ENCODE results near the gene SPOPL.
A peak's percentile ranks its signal among the peaks of the same experiment; 100 is the strongest.
"Not testable (repeated sequence)": the region's sequence is repeated elsewhere in the genome, so short reads cannot be mapped to it uniquely, and the experiment has no call there.

The SPOPL gene

GRCh38 chr2:138501425-138502254 lies at the start of gene SPOPL:
SPOPL (plus strand) TSS chr2:138501770; CDS start chr2:138550217, 48,447 bp downstream.
- peak; percentile 86 for DNase-seq

- DNase-seq = no peak
Observed at GRCh38 chr2:138452324-138452723, 49.2 kb upstream of the SPOPL start.

GRCh38 chr2:138453815-138454214 lies 47.8 kb upstream of the SPOPL start:
- no peak for DNase-seq

GRCh38 chr2:138454761-138455160 lies 46.8 kb upstream of the SPOPL start:
- no peak for DNase-seq

- DNase-seq = no peak
Observed at GRCh38 chr2:138455275-138455674, 46.3 kb upstream of the SPOPL start.

GRCh38 chr2:138455691-138456090 lies 45.9 kb upstream of the SPOPL start:
- no peak for DNase-seq

- DNase-seq = not testable (repeated sequence)
Observed at GRCh38 chr2:138462689-138463088, 38.9 kb upstream of the SPOPL start.

- no peak for DNase-seq
Observed at GRCh38 chr2:138468617-138469016, 33.0 kb upstream of the SPOPL start.

GRCh38 chr2:138469411-138469810 lies 32.2 kb upstream of the SPOPL start:
- DNase-seq = no peak

- DNase-seq = no peak
Observed at GRCh38 chr2:138470941-138471340, 30.6 kb upstream of the SPOPL start.

GRCh38 chr2:138474100-138474825 lies 27.3 kb upstream of the SPOPL start:
- DNase-seq = no peak

- no peak for DNase-seq
Observed at GRCh38 chr2:138475277-138475776, 26.2 kb upstream of the SPOPL start.

- no peak for DNase-seq
Observed at GRCh38 chr2:138476186-138476585, 25.4 kb upstream of the SPOPL start.

- DNase-seq = no peak
Observed at GRCh38 chr2:138476940-138477339, 24.6 kb upstream of the SPOPL start.

GRCh38 chr2:138482796-138483195 lies 18.8 kb upstream of the SPOPL start:
- DNase-seq = not testable (repeated sequence)

- DNase-seq = no peak
Observed at GRCh38 chr2:138485019-138485418, 16.6 kb upstream of the SPOPL start.

- DNase-seq = no peak
Observed at GRCh38 chr2:138486363-138487198, 15.0 kb upstream of the SPOPL start.

GRCh38 chr2:138490673-138491494 lies 10.7 kb upstream of the SPOPL start:
- DNase-seq = no peak

- no peak for DNase-seq
Observed at GRCh38 chr2:138491495-138491862, 10.1 kb upstream of the SPOPL start.

GRCh38 chr2:138492160-138492559 lies 9.4 kb upstream of the SPOPL start:
- DNase-seq = no peak

GRCh38 chr2:138493334-138493733 lies 8.2 kb upstream of the SPOPL start:
- DNase-seq = no peak
